Effector memory CD8-positive, alpha-beta T cell (primary cell): ENCODE measurements around the gene MTERF2.
"Not testable (repeated sequence)": the region's sequence is repeated elsewhere in the genome, so short reads cannot be mapped to it uniquely, and the experiment has no call there.

ENCODE experiments used
- ATAC-seq: fragments of 150-1000 bp; cut with Tn5 transposase; replicated peaks from 2 replicates; pipeline ENCODE4 v1.10.0; 2021; ENCODE audit warnings: mild to moderate bottlenecking, moderate library complexity
- DNase-seq, 3 experiments: peaks; one replicate each; pipeline ENCODE4 v3.0.0; 2021
- H3K27ac Mint-ChIP-seq, 2 donors: one replicate each; pipeline ENCODE4 v1.8.0; 2022; ENCODE audit warnings: mild to moderate bottlenecking in 2 of 2, mixed read lengths in 2 of 2, moderate library complexity in 2 of 2
- H3K27me3 Mint-ChIP-seq, 2 donors: one replicate each; pipeline ENCODE4 v1.8.0; 2022; ENCODE audit warnings: mixed read lengths in 2 of 2
- H3K36me3 Mint-ChIP-seq: one replicate; pipeline ENCODE4 v1.8.0; 2022; ENCODE audit warnings: mild to moderate bottlenecking, moderate library complexity, mixed read lengths; ENCODE audit not compliant: insufficient read depth
- H3K4me1 Mint-ChIP-seq, 2 donors: one replicate each; pipeline ENCODE4 v1.8.0; 2022; ENCODE audit warnings: low read depth in 2 of 2, mixed read lengths in 2 of 2
- H3K4me3 Mint-ChIP-seq, 2 donors: one replicate each; pipeline ENCODE4 v1.8.0; 2022; ENCODE audit warnings: mild to moderate bottlenecking in 2 of 2, mixed read lengths in 2 of 2, moderate library complexity in 2 of 2
- H3K9me3 Mint-ChIP-seq, 2 donors: one replicate each; pipeline ENCODE4 v1.8.0; 2022; ENCODE audit warnings: mixed read lengths in 2 of 2

The MTERF2 gene

DNA sequence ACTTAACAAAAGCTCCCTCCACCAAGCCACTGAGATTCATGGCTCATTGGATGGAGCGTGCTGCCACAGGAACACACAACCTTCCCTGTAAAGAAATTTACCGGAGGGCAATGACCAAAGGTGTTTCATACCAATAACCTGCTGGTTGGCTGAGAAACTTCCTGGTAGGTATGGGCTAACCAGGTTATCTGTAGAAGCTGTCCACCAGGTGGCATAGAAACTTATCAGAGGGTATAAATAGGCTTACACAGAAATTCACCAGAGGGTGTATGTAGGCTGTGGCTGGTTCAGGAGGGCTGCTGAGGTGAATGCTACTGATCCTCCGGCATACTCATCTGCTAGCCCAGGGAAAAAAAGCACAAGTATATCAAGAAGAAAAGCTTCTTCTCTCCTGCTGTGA lies 27.1 kb upstream of the MTERF2 start:
- Mint-ChIP-seq H3K27me3 (no peaks in the 10 kb centered on the region), H3K27ac (no peak overlapping the region), H3K4me3 (no peak overlapping the region), H3K4me1 (peaks cover 0 to 4% of the 10 kb centered on the region in 2 donors), H3K36me3 (peaks cover 11% of the 10 kb centered on the region), H3K9me3 (no peaks in the 10 kb centered on the region)
- DNase-seq, result peak in 2 of 3 experiments; percentile 25 to 35
- ATAC-seq, result peak; percentile 99

DNA sequence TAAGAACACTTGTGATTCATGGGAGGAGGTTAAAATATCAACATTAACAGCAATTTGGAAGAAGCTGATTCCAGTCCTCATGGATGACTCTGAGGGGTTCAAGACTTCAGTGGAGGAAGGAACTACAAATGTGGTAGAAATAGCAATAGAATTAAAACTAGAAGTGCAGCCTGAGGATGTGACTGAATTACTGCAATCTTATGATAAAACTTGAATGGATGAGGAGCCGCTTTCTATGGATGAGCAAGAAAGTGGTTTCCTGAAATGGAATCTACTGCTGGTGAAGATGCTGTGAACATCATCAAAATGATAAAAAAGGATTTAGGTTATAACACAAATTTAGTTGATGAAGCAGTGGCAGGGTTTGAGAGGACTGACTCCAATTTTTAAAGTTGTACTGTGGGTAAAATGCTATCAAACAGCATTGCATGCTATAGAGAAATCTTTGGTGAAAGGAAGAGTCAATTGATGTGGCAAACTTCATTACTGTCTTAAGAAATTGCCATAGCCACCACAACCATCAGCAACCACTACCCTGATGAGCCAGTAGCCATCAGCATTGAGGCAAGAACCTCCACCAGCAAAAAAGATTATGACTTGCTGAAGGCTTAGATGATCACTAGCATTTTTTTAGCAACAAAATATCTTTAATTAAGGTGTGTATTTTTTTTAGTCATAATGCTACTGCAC lies 25.9 kb upstream of the MTERF2 start:
- Mint-ChIP-seq H3K9me3 (no peaks in the 10 kb centered on the region), H3K36me3 (peaks cover 11% of the 10 kb centered on the region), H3K4me3 (no peak overlapping the region), H3K27ac (no peak overlapping the region), H3K27me3 (no peaks in the 10 kb centered on the region), H3K4me1 (peaks cover 0 to 4% of the 10 kb centered on the region in 2 donors)
- ATAC-seq (no peak), DNase-seq (no peak)

DNA sequence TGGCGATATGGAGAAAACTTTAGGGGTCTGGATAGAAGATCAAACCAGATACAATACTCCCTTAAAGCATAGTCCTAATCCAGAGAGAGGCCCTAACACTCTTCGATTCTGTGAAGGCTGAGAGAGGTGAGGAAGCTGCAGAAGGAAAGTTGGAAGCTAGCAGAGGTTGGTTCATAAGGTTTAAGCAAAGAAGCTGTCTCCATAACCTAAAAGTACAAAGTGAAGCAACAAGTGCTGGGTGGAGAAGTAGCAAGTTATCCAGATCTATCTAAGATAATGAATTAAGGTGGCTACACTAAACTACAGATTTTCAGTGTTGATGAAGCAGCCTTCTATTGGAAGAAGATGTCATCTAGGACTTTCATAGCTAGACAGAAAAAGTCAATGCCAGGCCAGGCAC lies 24.6 kb upstream of the MTERF2 start:
- no peak overlapping the region for H3K27ac Mint-ChIP-seq
- ATAC-seq (no peak), DNase-seq (no peak)

DNA sequence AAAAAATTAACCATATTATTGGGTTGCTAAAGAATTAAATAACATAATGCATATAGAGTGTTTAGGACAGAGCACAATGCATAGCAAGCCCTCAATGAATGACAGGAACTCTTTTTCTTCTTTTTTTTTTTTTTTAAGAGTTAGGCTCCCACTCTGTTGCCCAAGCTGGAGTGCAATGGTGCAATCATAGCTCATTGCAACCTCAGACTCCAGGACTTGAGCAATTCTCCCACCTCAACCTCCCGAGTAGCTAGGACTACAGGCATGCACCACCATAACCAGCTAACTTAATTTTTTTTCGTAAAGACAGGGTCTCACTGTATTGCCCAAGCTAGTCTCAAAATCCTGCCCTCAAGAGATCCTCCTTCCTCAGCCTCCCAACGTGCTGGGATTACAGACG lies 20.5 kb upstream of the MTERF2 start:
- ATAC-seq (no peak), DNase-seq (no peak)
- peaks cover 12% of the 10 kb centered on the region for H3K36me3 Mint-ChIP-seq
- peaks cover 0 to 4% of the 10 kb centered on the region in 2 donors for H3K4me1 Mint-ChIP-seq
- H3K27me3 Mint-ChIP-seq, result no peaks in the 10 kb centered on the region
- H3K27ac Mint-ChIP-seq, result no peak overlapping the region
- no peak overlapping the region for H3K4me3 Mint-ChIP-seq
- H3K9me3 Mint-ChIP-seq, result no peaks in the 10 kb centered on the region

More for the DNA sequence above, 24.6 kb upstream of the MTERF2 start:
- Mint-ChIP-seq H3K4me1 (peaks cover 0 to 4% of the 10 kb centered on the region in 2 donors), H3K4me3 (no peak overlapping the region), H3K27me3 (no peaks in the 10 kb centered on the region), H3K9me3 (no peaks in the 10 kb centered on the region), H3K36me3 (peaks cover 11% of the 10 kb centered on the region)

DNA sequence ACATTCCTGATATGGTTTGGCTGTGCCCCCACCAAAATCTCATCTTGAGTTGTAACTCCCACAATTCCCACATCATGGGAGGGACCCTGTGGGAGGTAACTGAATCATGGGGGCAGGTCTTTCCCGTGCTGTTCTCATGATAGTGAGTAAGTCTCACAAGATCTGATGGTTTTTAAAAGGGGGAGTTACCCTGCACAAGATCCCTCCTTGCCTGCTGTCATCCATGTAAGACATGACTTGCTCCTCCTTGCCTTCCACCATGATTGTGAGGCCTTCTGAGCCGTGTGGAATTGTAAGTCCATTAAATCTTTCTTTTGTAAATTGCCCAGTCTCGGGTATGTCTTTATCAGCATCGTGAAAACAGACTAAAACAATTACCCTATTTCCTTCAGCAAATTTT lies 15.7 kb upstream of the MTERF2 start:
- H3K9me3 Mint-ChIP-seq, ATAC-seq, H3K27me3 Mint-ChIP-seq, H3K4me1 Mint-ChIP-seq, DNase-seq, H3K4me3 Mint-ChIP-seq: not testable (repeated sequence)
- Mint-ChIP-seq H3K36me3 (peaks cover 34% of the 10 kb centered on the region), H3K27ac (peak overlapping the region in 1 of 2 donors; percentile 17)

DNA sequence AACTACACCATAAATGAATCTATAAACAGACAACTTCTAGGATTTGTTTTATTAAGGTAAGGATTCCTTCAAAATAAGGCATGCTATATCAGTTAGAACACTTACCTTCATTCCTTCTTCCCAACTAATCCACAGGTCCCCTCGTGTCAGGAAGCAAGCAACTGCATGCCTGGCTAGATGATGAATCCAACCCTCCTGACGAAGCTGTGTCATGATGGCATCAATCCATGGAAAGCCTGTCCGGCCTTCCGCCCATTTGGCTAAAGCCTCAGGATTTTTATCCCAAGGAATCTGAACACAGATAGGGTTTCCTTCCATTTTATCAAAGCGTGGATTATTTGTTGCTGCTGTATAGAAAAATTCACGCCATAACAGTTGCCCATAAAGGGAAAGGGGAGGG lies 12.5 kb upstream of the MTERF2 start:
- Mint-ChIP-seq H3K27me3 (no peaks in the 10 kb centered on the region), H3K36me3 (peaks cover 49% of the 10 kb centered on the region), H3K27ac (no peak overlapping the region), H3K9me3 (peaks cover 0 to 3% of the 10 kb centered on the region in 2 donors), H3K4me3 (no peak overlapping the region), H3K4me1 (no peaks in the 10 kb centered on the region)
- DNase-seq (no peak), ATAC-seq (no peak)

DNA sequence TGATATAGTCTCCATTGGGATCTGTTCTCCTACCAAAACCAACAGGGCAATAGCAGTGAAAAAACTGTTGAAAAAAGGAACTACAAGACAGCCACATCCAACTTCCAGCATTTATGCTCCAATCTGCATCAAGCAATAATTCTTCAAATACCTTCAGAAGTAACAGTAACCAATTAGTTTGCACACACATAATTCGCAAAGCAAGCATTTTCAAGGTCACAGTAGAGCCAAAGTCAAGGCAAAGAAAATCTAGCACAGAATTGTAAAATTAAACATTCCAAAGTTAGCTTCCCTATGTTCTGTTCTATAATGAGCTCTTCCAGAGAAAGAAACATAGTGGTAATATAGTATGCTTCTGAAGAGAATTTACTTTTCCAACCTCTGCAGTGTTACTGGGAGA lies 11.0 kb upstream of the MTERF2 start:
- Mint-ChIP-seq H3K36me3 (peaks cover 49% of the 10 kb centered on the region), H3K4me3 (no peak overlapping the region), H3K4me1 (no peaks in the 10 kb centered on the region), H3K27me3 (no peaks in the 10 kb centered on the region), H3K9me3 (peaks cover 0 to 3% of the 10 kb centered on the region in 2 donors), H3K27ac (no peak overlapping the region)
- DNase-seq (no peak), ATAC-seq (no peak)

DNA sequence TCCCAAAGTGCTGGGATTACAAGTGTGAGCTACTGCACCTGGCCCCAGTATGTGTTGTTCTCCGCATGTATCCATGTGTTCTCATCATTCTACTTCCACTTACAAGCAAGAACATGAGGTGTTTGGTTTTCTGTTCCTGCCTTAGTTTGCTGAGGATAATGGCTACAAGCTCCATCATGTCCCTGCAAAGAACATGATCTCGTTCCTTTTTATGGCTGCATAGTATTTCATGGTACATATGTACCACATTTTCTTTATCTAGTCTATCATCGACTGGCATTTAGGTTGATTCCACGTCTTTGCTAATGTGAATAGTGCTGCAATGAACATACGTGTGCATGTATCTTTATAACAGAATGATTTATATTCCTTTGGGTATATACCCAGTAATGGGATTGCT lies 9.2 kb upstream of the MTERF2 start:
- ATAC-seq, H3K4me3 Mint-ChIP-seq, H3K27ac Mint-ChIP-seq, DNase-seq, H3K27me3 Mint-ChIP-seq, H3K4me1 Mint-ChIP-seq, H3K9me3 Mint-ChIP-seq: not testable (repeated sequence)
- peaks cover 37% of the 10 kb centered on the region for H3K36me3 Mint-ChIP-seq

DNA sequence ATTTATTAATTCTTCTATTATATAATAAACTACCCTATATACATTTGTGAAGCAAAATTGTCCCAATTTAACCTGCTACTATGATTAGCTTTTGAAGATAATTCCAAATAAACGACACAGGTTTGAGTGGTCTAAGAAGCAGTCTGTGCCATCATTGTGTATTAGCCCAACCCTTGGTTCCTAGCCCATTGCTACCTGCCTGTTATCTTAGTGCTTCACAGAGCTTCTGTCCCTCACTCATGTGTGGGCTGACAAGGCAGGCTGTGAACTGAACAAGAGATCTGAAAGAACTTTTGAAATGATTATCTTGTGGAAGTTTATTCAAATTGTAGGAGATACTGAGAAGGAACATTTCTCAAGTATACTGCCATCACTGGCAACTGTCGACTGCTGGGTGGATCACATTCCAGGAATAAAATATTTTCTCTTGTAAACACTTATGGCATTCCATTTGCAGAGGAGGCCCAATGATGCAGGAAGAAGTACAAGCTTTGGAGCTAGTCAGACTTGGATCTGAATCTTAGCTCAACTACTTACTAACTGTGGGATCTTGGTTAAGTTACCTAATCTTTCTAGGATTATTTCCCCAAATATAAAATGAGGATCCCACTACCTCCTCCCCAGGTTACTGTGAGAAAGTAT lies 7.8 kb upstream of the MTERF2 start:
- Mint-ChIP-seq H3K9me3 (peaks cover 0 to 3% of the 10 kb centered on the region in 2 donors), H3K27me3 (no peaks in the 10 kb centered on the region), H3K27ac (no peak overlapping the region), H3K36me3 (peaks cover 23% of the 10 kb centered on the region), H3K4me1 (no peaks in the 10 kb centered on the region), H3K4me3 (no peak overlapping the region)
- ATAC-seq, result no peak
- no peak for DNase-seq

DNA sequence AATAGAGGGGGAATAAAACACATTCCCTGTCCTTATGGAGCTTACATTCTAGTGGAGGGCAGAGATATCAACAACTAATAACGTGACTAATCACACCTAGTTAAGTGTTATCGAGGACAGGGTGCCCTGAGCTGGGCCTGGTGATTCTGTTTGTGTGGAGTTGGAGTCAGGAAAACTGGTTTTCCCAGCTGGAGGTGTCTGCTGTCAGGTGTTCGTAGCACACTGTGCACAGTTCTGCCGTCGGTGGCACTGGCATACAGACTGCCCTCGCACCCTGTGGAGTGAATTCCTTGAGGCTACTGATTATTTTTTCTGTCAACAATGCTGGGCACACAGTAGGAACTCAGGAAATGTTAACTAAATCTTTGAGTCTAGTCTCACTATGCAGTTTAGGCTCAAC lies 900 bp upstream of the MTERF2 start:
- Mint-ChIP-seq H3K27ac (peak overlapping the region; percentile 95 to 98), H3K9me3 (no peaks in the 10 kb centered on the region), H3K4me3 (peak overlapping the region; percentile 96 to 98), H3K36me3 (peaks cover 9% of the 10 kb centered on the region), H3K4me1 (peaks cover 34 to 35% of the 10 kb centered on the region in 2 donors), H3K27me3 (no peaks in the 10 kb centered on the region)
- ATAC-seq (no peak), DNase-seq (no peak)

DNA sequence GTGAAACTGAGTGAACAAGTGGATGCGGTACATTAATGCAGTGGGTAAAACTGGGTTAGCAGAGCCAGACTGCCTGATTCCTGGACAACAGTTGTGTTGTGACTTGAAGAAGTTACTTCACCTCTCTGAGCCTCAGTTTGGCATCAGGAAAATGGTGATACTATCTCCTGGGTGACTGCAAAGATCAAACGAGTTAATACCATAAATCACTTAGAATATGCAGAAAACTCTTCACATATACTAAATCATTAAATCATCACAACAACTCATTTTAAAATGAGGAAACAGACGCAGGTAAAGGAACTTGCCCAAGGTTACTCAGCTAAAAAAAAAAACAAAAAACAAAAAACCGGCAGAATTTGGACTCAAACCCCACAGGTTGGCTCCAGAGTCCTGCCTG lies 811 bp downstream of the MTERF2 start:
- Mint-ChIP-seq H3K9me3 (no peaks in the 10 kb centered on the region), H3K27me3 (no peaks in the 10 kb centered on the region), H3K36me3 (peaks cover 9% of the 10 kb centered on the region), H3K4me3 (peak overlapping the region; percentile 96 to 98), H3K4me1 (peaks cover 34 to 35% of the 10 kb centered on the region in 2 donors), H3K27ac (peak overlapping the region; percentile 95 to 98)
- no peak for DNase-seq
- no peak for ATAC-seq

DNA sequence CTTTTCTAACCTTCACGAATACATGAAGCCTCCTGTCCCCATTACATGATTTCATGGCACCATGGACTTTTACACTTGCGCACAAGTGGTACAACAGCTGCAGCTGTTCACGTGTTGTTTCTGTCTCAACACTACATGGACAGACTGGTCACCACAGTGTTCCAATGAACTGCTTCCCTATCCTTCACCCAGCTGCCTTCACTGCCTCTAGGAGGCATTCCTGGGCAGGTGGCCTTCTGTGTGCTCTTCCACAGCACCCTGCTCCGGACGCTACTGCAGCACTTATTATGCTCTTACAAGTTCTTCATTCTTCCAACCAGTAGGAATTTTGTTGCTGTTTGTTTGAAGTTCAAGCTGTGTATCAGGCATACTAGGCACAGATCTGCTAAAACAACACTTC lies 1.5 kb downstream of the MTERF2 start:
- no peaks in the 10 kb centered on the region for H3K27me3 Mint-ChIP-seq
- DNase-seq, result no peak
- no peaks in the 10 kb centered on the region for H3K9me3 Mint-ChIP-seq
- H3K4me1 Mint-ChIP-seq, result peaks cover 34 to 35% of the 10 kb centered on the region in 2 donors
- peak overlapping the region in 1 of 2 donors; percentile 85 for H3K27ac Mint-ChIP-seq
- H3K36me3 Mint-ChIP-seq, result peaks cover 9% of the 10 kb centered on the region
- no peak for ATAC-seq
- peak overlapping the region; percentile 96 to 98 for H3K4me3 Mint-ChIP-seq

DNA sequence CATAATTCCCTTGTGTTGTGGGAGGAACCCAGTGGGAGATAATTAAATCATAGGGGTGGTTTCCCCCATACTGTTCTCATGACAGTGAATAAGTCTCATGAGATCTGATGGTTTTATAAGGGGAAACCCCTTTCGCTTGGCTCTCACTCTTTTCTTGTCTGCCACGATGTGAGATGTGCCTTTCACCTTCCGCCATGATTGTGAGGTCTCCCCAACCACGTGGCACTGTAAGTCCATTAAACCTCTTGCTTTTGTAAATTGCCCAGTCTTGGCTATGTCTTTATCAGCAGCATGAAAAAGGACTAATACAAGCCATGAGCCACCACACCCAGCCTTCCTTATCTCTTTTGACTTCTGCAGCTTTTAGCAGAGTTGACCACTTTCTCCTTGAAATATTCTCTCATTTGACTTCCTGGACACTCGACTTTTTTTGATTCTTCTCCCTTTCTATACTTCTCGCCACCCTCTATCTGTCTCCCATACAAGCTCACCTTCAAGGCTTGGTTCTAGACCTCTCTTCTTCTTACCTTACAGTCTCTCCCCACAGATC lies 2.3 kb downstream of the MTERF2 start:
- no peak for ATAC-seq
- H3K4me1 Mint-ChIP-seq, result peaks cover 34 to 35% of the 10 kb centered on the region in 2 donors

DNA sequence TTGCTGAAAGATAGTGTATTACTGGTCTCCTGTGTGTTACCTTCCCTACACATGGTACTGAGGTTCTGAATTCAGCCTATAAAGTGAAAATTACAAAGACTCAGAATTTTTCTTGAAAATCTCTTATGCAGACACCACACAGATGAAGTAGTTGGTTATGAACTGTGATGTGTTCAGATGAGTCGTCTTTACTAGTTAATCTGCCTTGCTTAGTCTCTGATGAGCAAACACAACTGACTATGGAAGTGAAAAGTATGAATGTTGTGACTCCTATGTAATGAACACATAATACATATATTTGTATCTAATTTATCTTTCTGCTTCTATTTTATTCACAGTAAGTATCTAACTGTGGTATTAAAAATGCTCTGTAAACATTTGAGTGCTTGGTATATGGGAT lies 4.7 kb downstream of the MTERF2 start:
- Mint-ChIP-seq H3K9me3 (no peaks in the 10 kb centered on the region), H3K4me3 (no peak overlapping the region), H3K27ac (peak overlapping the region in 1 of 2 donors; percentile 35), H3K4me1 (peaks cover 29 to 30% of the 10 kb centered on the region in 2 donors), H3K27me3 (no peaks in the 10 kb centered on the region), H3K36me3 (peaks cover 7% of the 10 kb centered on the region)
- ATAC-seq (no peak), DNase-seq (no peak)

More for the DNA sequence above, 2.3 kb downstream of the MTERF2 start:
- no peak for DNase-seq
- H3K27ac Mint-ChIP-seq, result peak overlapping the region in 1 of 2 donors; percentile 85
- no peaks in the 10 kb centered on the region for H3K27me3 Mint-ChIP-seq
- H3K9me3 Mint-ChIP-seq, result no peaks in the 10 kb centered on the region
- peaks cover 9% of the 10 kb centered on the region for H3K36me3 Mint-ChIP-seq
- no peak overlapping the region for H3K4me3 Mint-ChIP-seq
